HG03175 (cell line): ENCODE data around the gene AATF.

Source experiments
- ATAC-seq: cut with Tn5 transposase; IDR thresholded peaks from one replicate; pipeline ENCODE4 v1.9.1; 2021; ENCODE audit warnings: mild to moderate bottlenecking, moderate library complexity; ENCODE audit not compliant: unreplicated experiment

AATF gene

GRCh38 chr17:36977568-36977967, 28.8 kb downstream of the AATF start:
- no peak for ATAC-seq

GRCh38 chr17:36978810-36979564, 30.2 kb downstream of the AATF start:
- ATAC-seq, result no peak

- no peak for ATAC-seq
These were observed 30.8 kb downstream of the AATF start for GRCh38 chr17:36979565-36979941.

- ATAC-seq, result no peak
These were observed 31.6 kb downstream of the AATF start for GRCh38 chr17:36980280-36980761.

- no peak for ATAC-seq
These were observed 34.9 kb downstream of the AATF start for GRCh38 chr17:36983618-36984017.

- no peak for ATAC-seq
These were observed 40.4 kb downstream of the AATF start for GRCh38 chr17:36989173-36989572.

- no peak for ATAC-seq
These were observed 43.9 kb downstream of the AATF start for GRCh38 chr17:36992701-36993100.

GRCh38 chr17:36993227-36993626, 44.5 kb downstream of the AATF start:
- no peak for ATAC-seq

- no peak for ATAC-seq
These were observed 45.7 kb downstream of the AATF start for GRCh38 chr17:36994438-36994837.

GRCh38 chr17:36999471-36999870, 50.7 kb downstream of the AATF start:
- no peak for ATAC-seq

- no peak for ATAC-seq
These were observed 68.0 kb downstream of the AATF start for GRCh38 chr17:37016780-37017179.

GRCh38 chr17:37017404-37017803, 68.7 kb downstream of the AATF start:
- ATAC-seq, result no peak

- ATAC-seq, result no peak
These were observed 70.5 kb downstream of the AATF start for GRCh38 chr17:37019117-37019740.

GRCh38 chr17:37019741-37020129, 71.0 kb downstream of the AATF start:
- ATAC-seq, result no peak

GRCh38 chr17:37024181-37024637, 75.5 kb downstream of the AATF start:
- ATAC-seq, result no peak

- no peak for ATAC-seq
These were observed 76.5 kb downstream of the AATF start for GRCh38 chr17:37025238-37025637.

- peak; percentile 53 for ATAC-seq
These were observed 77.2 kb downstream of the AATF start for GRCh38 chr17:37025847-37026530.

GRCh38 chr17:37026531-37026869, 77.7 kb downstream of the AATF start:
- ATAC-seq, result no peak

- no peak for ATAC-seq
These were observed 79.3 kb downstream of the AATF start for GRCh38 chr17:37028040-37028439.

GRCh38 chr17:37031493-37032083, 82.8 kb downstream of the AATF start:
- no peak for ATAC-seq

- ATAC-seq, result no peak
These were observed 88.9 kb downstream of the AATF start for GRCh38 chr17:37037590-37038155.
